Stimulated activated CD4-positive, alpha-beta T cell treated with anti-CD3 and anti-CD28 coated beads, Interleukin-15, amount 100 ng/mL, for 1 hour (primary cell): ENCODE data around the gene SPAG5.

Source experiments
- DNase-seq, 2 donors: peaks; one replicate each; pipeline ENCODE4 v3.0.0-alpha.2; 2020; ENCODE audit warnings: low read depth in 1 of 2, low spot score in 1 of 2

The SPAG5 gene

DNA sequence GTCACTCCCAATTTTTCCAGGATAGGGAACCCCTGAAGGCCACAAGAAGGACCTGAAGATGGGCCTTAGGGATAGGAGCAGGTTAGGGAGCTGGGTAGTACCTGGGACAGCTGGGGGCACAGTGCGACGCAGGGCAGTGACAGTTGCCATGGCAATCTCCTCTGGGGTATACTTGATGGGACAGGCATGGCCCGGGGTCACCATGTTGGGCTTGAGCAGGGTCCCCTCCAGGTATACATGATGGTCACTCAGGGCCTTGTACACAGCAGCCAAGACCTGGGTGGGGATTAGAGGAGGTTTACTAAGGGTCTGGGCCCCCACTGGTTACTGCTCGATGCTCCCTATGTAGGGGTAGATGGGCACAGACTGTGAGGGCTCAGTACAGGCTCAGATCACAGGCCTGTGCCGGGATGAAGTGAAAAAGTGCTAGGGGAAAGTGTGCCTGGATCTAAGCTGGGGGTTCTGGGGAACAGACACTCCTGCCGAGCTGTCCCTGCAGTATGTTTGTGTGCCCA lies 24.8 kb downstream of the SPAG5 start:
- DNase-seq: no peak

DNA sequence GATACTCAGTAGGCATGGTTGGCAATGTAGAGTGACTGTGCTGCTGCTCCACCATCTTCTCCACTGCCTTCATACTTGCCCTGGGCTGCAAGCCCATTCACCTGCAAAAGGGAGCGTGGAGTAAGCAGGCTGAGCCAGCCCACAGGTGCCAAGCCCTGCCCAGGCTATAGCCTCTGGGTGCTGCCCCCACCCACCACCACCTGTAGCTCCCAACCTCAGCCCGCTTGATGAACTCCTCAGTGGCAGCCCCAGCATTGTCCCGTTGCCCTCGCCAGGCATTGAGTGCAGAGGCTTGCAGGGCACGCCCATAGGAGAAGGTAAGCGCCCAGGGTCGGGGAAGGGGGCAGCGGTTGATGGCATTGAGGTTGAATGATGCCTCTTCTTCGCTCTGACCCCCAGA lies 25.3 kb downstream of the SPAG5 start:
- DNase-seq: no peak

GRCh38 chr17:28573040-28573380 lies 25.8 kb downstream of the SPAG5 start:
- DNase-seq: no peak

- DNase-seq: no peak
These were observed 26.4 kb downstream of the SPAG5 start for GRCh38 chr17:28572259-28573039.

DNA sequence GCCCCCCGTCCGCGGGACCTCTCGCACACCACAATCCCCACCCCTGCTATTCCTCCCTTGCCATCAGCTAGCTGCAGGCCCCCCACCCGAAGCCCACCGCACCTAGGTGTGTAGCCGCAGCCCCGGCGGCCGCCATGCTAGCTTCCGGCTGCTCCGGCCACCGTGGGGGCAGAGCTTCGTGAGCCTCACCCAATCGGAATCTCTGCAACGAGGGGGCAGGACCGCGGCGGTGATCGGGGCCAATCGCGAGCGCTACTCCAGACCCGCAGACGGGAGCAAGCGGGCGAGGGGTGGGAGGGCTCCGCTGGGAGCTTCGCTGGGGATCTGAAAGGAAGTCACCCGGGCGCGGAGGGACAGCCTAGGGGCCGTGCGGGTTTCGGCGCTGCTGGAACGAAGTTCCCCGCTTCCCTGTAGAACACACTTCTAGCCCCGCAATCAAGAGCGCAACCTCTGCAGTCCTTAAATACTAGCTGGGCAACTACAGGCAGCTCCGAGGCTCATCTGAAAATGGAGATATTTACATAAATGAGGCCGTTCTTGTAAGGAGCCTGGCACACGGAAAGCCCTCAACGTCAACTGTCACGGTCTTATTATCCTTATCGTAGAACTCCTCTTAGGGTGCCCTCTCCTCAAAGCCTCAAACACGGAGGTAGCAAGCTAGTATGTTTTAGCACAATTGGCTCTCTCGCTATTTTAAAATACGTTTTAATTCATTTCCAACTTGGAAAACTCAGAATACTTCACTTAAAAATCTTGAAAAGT lies 27.3 kb downstream of the SPAG5 start, which contains the start of gene PIGS:
Gene PIGS, minus strand, starts transcription at position 164 of the 762 bp plus-strand sequence. Its CDS starts 28 bp downstream, at position 136.
- peak; percentile 78 to 84 for DNase-seq

DNA sequence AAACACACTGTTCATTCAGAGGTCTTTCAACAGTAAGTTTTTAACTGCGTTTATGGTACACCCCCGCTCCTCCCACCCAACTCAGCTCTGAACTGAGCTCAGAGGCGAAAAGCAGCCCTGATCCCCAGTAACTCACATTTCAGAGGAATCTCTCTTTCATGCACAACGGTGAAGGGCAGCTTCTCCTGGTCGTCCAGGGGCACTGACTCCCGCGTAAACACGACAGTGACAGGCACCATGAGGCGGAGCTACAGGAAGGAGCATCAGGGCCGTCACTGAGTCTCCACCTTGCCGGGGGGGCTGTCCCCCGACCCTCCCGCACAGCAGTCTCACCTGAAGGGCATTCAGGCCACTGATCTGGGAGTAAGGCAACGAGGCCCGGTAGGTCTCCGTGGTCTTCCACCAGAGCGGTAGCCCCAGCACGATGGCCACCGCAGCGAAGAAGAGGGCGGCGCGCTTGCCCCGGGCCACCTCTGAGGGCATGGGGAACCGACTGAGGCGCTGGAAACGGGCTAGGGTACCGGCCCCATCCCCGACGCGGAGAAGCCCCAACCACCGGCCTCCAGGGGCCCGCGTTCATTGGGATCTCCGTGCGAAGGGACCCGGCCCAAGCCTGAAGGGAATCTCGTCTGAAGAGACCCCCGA lies 28.0 kb downstream of the SPAG5 start:
- peak in 1 of 2 donors; percentile 24 for DNase-seq

- DNase-seq: no peak
These were observed 29.4 kb downstream of the SPAG5 start for GRCh38 chr17:28569446-28569845.

GRCh38 chr17:28567604-28568003 lies 31.2 kb downstream of the SPAG5 start:
- DNase-seq: no peak

DNA sequence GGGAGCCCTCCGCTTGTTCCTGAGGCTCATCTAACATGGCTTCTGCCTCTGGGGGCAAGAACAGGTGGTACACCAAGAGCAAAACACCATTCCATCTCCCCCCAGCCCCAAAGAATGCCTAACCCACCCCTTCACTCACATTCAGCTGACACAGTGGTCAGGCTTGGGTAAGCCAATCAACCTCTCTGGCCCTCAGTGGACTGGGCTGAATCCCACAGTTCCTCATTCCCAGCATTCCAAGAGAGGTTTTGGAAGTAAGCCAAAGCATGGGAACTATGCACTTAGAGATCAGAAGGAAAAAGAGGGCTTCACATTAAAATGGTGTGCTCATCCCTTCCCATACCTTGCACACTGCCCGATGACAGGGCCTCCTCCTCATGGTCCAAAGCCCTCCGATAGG lies 35.4 kb downstream of the SPAG5 start:
- DNase-seq: no peak

DNA sequence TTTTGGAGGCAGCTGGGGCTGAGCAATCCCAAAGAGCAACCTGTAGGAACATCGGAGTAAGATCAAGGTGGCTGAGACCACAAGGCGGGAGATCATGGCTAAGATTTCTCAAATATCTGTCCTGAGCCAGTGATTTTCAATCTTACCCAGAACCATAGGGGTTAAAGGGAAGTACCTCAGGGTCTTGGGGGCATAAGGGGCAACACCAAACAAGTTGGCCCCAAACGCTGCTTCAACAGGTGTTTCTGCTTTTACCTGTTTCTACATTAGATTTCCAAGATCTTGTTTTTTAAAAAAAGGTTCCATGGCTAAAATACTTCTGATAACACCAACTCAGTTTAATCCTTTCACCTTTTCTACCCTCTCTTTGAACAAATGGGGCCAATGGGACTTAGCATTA lies 43.8 kb downstream of the SPAG5 start:
- DNase-seq: no peak

DNA sequence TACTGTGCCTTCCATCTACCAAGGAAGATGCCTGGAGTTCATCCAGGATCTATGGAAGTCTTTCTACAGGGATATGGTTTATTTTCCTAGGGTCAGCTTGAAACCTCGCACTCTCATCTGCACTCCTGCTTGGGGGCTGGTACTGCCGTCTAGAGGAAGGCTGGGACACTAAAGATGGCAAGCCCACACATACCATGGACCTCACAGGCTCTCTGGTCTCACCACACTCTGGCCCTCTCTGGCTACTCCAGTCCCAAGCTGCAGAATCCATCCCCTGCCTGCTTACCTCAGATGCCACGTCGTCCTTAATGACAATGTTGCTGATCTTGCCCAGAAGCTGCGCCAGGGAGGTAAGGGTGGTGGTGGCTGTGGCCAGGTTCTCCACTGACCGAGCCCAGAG lies 44.3 kb downstream of the SPAG5 start:
- no peak for DNase-seq

DNA sequence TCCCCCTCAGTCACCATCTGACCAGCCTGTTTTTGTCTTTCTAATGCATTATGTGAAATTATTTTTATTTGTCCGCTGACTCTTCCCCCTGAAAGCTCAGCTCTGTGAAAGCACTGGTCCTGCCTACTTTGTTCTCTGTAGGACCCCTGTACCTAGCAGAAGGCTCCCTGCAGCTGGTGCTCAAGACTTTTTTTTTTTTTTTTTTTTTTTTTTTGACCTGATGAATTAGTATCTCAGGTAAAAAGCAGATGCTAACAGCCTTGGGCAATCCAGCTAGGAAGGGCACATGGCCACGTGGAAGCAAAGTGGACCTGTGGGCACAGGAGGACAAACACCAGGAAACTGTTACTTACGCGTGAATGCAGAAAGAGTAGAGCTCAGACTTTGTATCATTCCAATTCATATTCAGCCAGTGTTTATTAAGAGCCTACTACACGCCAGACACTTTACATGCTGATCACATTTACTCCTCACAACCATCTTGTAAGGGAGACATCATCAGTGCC lies 45.8 kb downstream of the SPAG5 start:
- DNase-seq: no peak

DNA sequence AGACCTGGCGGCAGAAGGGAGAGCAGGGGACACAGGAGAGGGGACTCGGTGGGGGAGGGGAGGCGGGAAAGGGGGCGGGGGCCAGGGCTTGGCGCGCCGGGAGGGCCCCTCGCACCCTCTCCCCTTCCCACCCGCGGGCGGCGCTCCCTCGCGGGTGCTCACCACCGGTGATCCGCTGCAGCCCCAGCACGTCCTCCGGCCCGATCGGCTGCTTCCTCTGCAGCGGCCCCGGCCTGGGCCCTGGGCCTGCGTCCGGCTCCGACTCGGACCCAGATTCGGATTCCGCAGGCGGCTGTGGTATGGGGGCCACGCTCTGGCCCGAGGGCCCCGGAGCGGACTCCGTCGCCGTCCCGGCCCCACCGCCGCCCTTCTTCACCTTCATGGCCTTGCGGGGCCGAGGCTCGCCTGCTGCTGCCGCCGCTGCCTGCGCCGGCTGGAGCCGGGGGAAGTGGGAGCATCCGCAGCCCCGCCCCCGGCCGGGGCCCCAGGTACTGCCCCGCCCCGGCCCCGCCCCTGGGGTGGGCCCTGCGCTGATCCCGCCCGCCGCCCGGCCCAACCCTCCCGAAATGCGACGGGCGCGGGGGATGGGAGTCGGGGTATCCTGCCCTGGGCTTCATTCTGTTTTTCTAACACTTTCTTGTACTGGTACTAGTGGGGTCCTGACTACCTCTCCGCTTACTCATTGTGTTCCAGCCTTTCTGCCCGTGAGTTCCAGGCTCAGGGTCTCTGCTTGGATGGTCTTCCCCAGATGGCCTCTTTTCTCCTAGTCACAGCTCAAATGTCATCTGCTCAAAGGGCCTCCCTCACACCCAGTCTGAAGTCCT lies 46.4 kb downstream of the SPAG5 start, which contains the start of gene UNC119:
Gene UNC119, minus strand, starts transcription at position 449 of the 824 bp plus-strand sequence. Its CDS starts 67 bp downstream, at position 382.
- DNase-seq: peak; percentile 60 to 76

DNA sequence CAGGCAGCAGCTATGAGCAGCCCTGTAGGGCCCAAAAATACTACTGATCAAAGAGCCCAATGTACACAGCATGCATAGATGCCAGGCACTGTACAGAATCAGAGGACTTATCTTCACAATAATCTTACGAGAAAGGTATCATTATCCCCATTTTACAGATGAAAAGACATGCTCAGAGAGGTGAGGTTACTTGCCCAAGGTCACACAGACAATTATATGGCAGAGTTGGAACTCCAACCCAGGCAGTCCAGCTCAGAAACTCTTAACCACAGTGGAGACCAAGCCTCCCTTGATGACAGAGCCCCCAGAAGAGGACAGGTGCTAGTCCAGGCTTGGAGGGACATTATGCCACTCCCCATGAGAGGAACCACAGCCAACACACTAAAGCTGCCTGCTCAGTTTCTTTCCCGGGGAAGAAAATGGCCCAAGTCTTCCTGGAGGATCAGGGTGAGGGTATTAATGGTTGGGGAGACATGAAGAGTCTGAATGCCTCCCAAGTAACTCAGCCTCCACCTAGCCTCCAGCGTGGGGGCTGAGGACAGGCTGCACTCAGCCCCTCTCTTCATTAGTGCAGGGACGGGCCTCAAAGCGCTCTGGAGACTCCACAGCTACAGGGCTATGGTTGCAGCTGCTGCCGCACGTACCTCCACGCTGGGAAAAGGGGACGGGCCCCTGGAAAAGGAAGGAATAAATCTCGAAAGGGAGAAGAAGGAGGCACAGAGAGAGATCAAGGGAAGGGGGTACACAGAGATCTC lies 47.2 kb downstream of the SPAG5 start:
- no peak for DNase-seq

DNA sequence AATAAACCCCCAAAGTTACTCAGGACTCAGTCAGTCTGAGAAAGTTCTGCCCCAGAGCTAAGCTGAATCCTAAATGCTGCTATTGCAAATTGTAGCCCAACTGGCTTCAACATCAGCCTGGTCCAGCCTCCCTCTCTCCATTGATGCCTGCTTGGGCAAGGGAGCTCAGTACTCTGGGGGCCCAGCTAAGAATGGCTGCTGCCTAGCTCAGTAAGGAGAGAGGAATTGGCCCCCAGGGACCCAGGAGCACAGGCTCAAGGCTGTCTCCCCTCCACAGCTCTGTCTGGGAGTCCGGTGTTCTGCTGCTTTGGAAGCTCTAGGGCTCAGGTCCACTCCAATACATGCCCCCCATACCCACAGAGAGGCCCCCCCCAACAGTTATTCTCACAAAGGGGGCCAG lies 48.0 kb downstream of the SPAG5 start:
- no peak for DNase-seq

DNA sequence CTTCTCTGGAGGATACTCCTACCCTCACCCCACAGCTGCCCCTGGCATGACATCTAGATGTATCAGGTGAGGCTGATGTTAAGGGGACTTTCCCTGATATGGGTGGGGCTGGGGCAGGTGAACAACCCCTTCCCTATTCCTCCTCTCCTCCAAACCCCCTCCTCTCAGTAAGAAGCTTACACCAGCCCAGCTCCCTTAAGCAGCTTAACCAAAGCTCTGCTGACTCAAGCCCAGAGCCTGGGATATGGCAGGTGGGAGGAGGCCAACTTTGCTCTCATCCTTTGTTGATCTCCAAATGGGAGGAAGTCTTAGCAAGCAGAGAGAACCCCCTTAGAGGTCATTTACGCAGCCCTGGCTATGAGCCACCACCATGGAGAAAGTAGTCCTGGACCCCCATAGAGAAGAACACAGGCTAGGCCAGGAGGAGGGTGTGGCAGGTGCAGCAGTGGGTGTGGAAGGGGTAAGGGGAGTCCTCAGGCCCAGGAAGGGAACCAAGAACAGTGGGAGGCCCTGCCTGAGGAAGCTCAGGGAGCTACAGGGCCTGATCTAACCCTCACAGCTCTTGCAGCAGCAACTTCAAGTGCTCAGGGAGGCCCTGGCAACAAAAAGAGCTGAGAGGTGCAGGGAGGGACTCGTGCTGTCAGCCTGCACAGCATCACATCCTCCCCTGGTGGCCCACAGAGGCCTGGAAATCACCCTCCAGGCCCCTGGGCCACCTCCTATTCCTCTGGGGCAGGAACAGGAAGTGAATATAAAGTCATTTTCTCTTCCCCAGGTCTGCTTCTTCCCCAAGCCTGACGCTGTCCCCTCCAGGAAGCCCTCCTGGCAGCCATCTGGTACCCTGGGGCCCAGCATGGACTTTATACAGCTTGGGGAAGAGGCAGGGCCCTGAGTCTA lies 49.3 kb downstream of the SPAG5 start:
- peak in 1 of 2 donors; percentile 30 for DNase-seq

- no peak for DNase-seq
These were observed 50.3 kb downstream of the SPAG5 start for GRCh38 chr17:28548417-28549130.
